Upper lobe of right lung (tissue), 1 donor: ENCODE measurements around the gene GALNT9. TPM values are rescaled to one million over a fixed set of nuclear protein-coding genes. Genes with fewer than 3 reads are reported as not detected.
"Not testable (repeated sequence)": the region's sequence is repeated elsewhere in the genome, so short reads cannot be mapped to it uniquely, and the experiment has no call there.

Experiments used
- ATAC-seq: fragments of 200-7000 bp; cut with Tn5 transposase; one replicate; pipeline ENCODE4 v1.9.1; 2020; ENCODE audit warnings: mild to moderate bottlenecking, moderate library complexity
- DNase-seq: peaks from one replicate; pipeline ENCODE4 v3.0.0-alpha.2; 2020
- H3K27ac ChIP-seq: fragments of 200-600 bp; one replicate; pipeline ENCODE4 v1.8.0; 2022
- H3K27me3 ChIP-seq: fragments of 200-600 bp; one replicate; pipeline ENCODE4 v1.8.0; 2022; ENCODE audit warnings: mild to moderate bottlenecking
- H3K36me3 ChIP-seq: fragments of 200-600 bp; one replicate; pipeline ENCODE4 v1.8.0; 2022
- H3K4me1 ChIP-seq: fragments of 200-600 bp; one replicate; pipeline ENCODE4 v1.8.0; 2022
- H3K4me3 ChIP-seq: fragments of 200-600 bp; one replicate; pipeline ENCODE4 v1.8.0; 2022; ENCODE audit warnings: mild to moderate bottlenecking
- H3K9me3 ChIP-seq: fragments of 200-600 bp; one replicate; pipeline ENCODE4 v1.8.0; 2022
- CTCF ChIP-seq: fragments of 200-600 bp; IDR thresholded peaks from one replicate; pipeline ENCODE4 v1.8.0; 2022; ENCODE audit warnings: antibody characterized with exemption
- intact Hi-C: fragments of 100-400 bp; cut with DNase I; formaldehyde crosslinking; loops from one replicate; pipeline ENCODE4 v1.11.0; 2022
- long read RNA-seq: library from polyadenylated mRNA; unstranded; transcript quantifications from one replicate; pipeline ENCODE4 v2.0.0, GENCODE V29; 2021
- total RNA-seq: library from RNA; stranded (reverse); fragmentation: NEBNext Ultra II Directional; extraction: Animal tissue kit (Norgen Biotek cat#: 25700); gene quantifications from one replicate; pipeline ENCODE4 v1.2.1, GENCODE V29; 2021
- donor health status: DM: no; HTN: yes; CAD: no; lungs with severe emphysema.

Gene GALNT9
- total RNA-seq = 1.6 TPM
- long read RNA-seq, partial matches to known transcripts = 1 of 4 reads
- long read RNA-seq, other reads (novel, unspliced or antisense) = 1 of 4 reads

- H3K4me1 ChIP-seq = peaks cover 10% of the 10 kb centered on the region
- intact Hi-C loops = no loop called here
- H3K36me3 ChIP-seq = no peaks in the 10 kb centered on the region
- DNase-seq = no peak
- no peak within 1 kb of the TSS for H3K4me3 ChIP-seq
- H3K9me3 ChIP-seq = no peaks in the 10 kb centered on the region
- TF ChIP-seq CTCF = no peak
- no peak for ATAC-seq
- H3K27me3 ChIP-seq = peaks cover 44% of the 10 kb centered on the region
- H3K27ac ChIP-seq = no peak within 1 kb of the TSS
These were observed at the start of gene GALNT9 for GRCh38 chr12:132329036-132329719. GALNT9 (minus strand) TSS chr12:132329589; CDS start chr12:132329203, 386 bp downstream.

GRCh38 chr12:132379057-132379456, 49.7 kb upstream of the GALNT9 start:
- intact Hi-C loops, H3K9me3 ChIP-seq, H3K4me1 ChIP-seq, ATAC-seq, DNase-seq, H3K36me3 ChIP-seq, H3K27ac ChIP-seq, H3K4me3 ChIP-seq: not testable (repeated sequence)
- H3K27me3 ChIP-seq = peaks cover 42% of the 10 kb centered on the region

GRCh38 chr12:132377147-132377546, 47.8 kb upstream of the GALNT9 start:
- H3K9me3 ChIP-seq = no peaks in the 10 kb centered on the region
- TF ChIP-seq CTCF = no peak
- ATAC-seq (no peak), DNase-seq (no peak)
- no peaks in the 10 kb centered on the region for H3K36me3 ChIP-seq
- no peaks in the 10 kb centered on the region for H3K4me1 ChIP-seq
- intact Hi-C loops = no loop called here
- H3K27ac ChIP-seq = no peak overlapping the region
- H3K4me3 ChIP-seq = no peak overlapping the region
- H3K27me3 ChIP-seq = peaks cover 59% of the 10 kb centered on the region

GRCh38 chr12:132376464-132376830, 47.1 kb upstream of the GALNT9 start:
- no peak for DNase-seq
- no peak for TF ChIP-seq CTCF
- Histone ChIP-seq H3K9me3 (no peaks in the 10 kb centered on the region), H3K27me3 (peaks cover 66% of the 10 kb centered on the region), H3K4me1 (no peaks in the 10 kb centered on the region), H3K36me3 (no peaks in the 10 kb centered on the region), H3K4me3 (no peak overlapping the region), H3K27ac (no peak overlapping the region)
- no peak for ATAC-seq
- intact Hi-C loops = no loop called here

- Histone ChIP-seq H3K9me3 (no peaks in the 10 kb centered on the region), H3K4me1 (no peaks in the 10 kb centered on the region), H3K27ac (no peak overlapping the region), H3K27me3 (peaks cover 72% of the 10 kb centered on the region), H3K36me3 (no peaks in the 10 kb centered on the region), H3K4me3 (no peak overlapping the region)
- ATAC-seq = no peak
- intact Hi-C loops = no loop called here
- no peak for TF ChIP-seq CTCF
- no peak for DNase-seq
These were observed 46.5 kb upstream of the GALNT9 start for GRCh38 chr12:132375747-132376463.
